Activated CD8-positive, alpha-beta T cell treated with anti-CD3 and anti-CD28 coated beads for 36 hours (primary cell): ENCODE data around the gene DACT2. TPM values are rescaled to one million over a fixed set of nuclear protein-coding genes. Genes with fewer than 3 reads are reported as not detected.

Experiments used
- ATAC-seq: fragments of 200-7000 bp; cut with Tn5 transposase; one replicate; pipeline ENCODE4 v1.10.0; 2021; ENCODE audit warnings: mild to moderate bottlenecking, moderate library complexity
- CTCF ChIA-PET: fragments of 350-600 bp; sonication (Branson Sonifier 250); formaldehyde crosslinking; loops from one replicate; lab custom pipeline; 2021; ENCODE audit warnings: antibody characterized with exemption; lab: Charles Lee
- POLR2A ChIA-PET: fragments of 350-600 bp; sonication (Branson Sonifier 250); formaldehyde crosslinking; loops from one replicate; lab custom pipeline; 2021; ENCODE audit warnings: antibody characterized with exemption; lab: Charles Lee
- DNase-seq: peaks from one replicate; pipeline ENCODE4 v3.0.0-alpha.2; 2020
- H3K27ac Mint-ChIP-seq: one replicate; pipeline ENCODE4 v1.8.0; 2021; ENCODE audit warnings: mild to moderate bottlenecking, mixed read lengths
- H3K27me3 Mint-ChIP-seq: one replicate; pipeline ENCODE4 v1.8.0; 2021; ENCODE audit warnings: mixed read lengths
- H3K36me3 Mint-ChIP-seq: one replicate; pipeline ENCODE4 v1.8.0; 2021; ENCODE audit warnings: low read depth, mixed read lengths
- H3K4me1 Mint-ChIP-seq: one replicate; pipeline ENCODE4 v1.8.0; 2021; ENCODE audit warnings: low read depth, mixed read lengths
- H3K4me3 Mint-ChIP-seq: one replicate; pipeline ENCODE4 v1.8.0; 2021; ENCODE audit warnings: mild to moderate bottlenecking, moderate library complexity, mixed read lengths
- H3K9me3 Mint-ChIP-seq: one replicate; pipeline ENCODE4 v1.8.0; 2021; ENCODE audit warnings: mixed read lengths
- CTCF ChIP-seq: fragments of 200-600 bp; IDR thresholded peaks from one replicate; pipeline ENCODE4 v1.8.0; 2022; ENCODE audit warnings: antibody characterized with exemption, mild to moderate bottlenecking
- intact Hi-C: fragments of 100-400 bp; cut with micrococcal nuclease; formaldehyde crosslinking; loops from one replicate; pipeline ENCODE4 v1.10.0; 2022
- total RNA-seq, 2 experiments: library from RNA; stranded (reverse); gene quantifications; one replicate each; pipeline ENCODE4 v1.2.3, GENCODE V29; 2021

Gene DACT2
- total RNA-seq, 2 experiments from 2014 or later = not detected

- no peak for TF ChIP-seq CTCF
- H3K36me3 Mint-ChIP-seq = no peaks in the 10 kb centered on the region
- POLR2A ChIA-PET = no interaction called here
- H3K4me3 Mint-ChIP-seq = no peak overlapping the region
- CTCF ChIA-PET = no interaction called here
- no peak for DNase-seq
- ATAC-seq = no peak
- peaks cover 4% of the 10 kb centered on the region for H3K4me1 Mint-ChIP-seq
- peaks cover under 1% of the 10 kb centered on the region for H3K9me3 Mint-ChIP-seq
- intact Hi-C loops = no loop called here
- H3K27me3 Mint-ChIP-seq = peaks cover 7% of the 10 kb centered on the region
- H3K27ac Mint-ChIP-seq = no peak overlapping the region
Observed at GRCh38 chr6:168366473-168366872, 46.9 kb upstream of the DACT2 start.

GRCh38 chr6:168365422-168366165, 46.0 kb upstream of the DACT2 start:
- Mint-ChIP-seq H3K27ac (no peak overlapping the region), H3K36me3 (no peaks in the 10 kb centered on the region), H3K4me3 (no peak overlapping the region), H3K9me3 (peaks cover 5% of the 10 kb centered on the region), H3K4me1 (peaks cover 4% of the 10 kb centered on the region), H3K27me3 (peaks cover 10% of the 10 kb centered on the region)
- ATAC-seq (no peak), DNase-seq (no peak)
- intact Hi-C loops = no loop called here
- no peak for TF ChIP-seq CTCF
- POLR2A ChIA-PET = no interaction called here
- CTCF ChIA-PET = no interaction called here

GRCh38 chr6:168364793-168365421, 45.3 kb upstream of the DACT2 start:
- ChIA-PET POLR2A (no interaction called here), CTCF (no interaction called here)
- intact Hi-C loops = no loop called here
- ATAC-seq = no peak
- Mint-ChIP-seq H3K9me3 (peaks cover 6% of the 10 kb centered on the region), H3K36me3 (no peaks in the 10 kb centered on the region), H3K4me1 (peaks cover under 1% of the 10 kb centered on the region), H3K27me3 (peaks cover 12% of the 10 kb centered on the region), H3K4me3 (no peak overlapping the region), H3K27ac (no peak overlapping the region)
- no peak for TF ChIP-seq CTCF
- no peak for DNase-seq

- POLR2A ChIA-PET = no interaction called here
- no peaks in the 10 kb centered on the region for H3K4me1 Mint-ChIP-seq
- no peak overlapping the region for H3K4me3 Mint-ChIP-seq
- H3K9me3 Mint-ChIP-seq = peaks cover 6% of the 10 kb centered on the region
- DNase-seq = no peak
- intact Hi-C loops = no loop called here
- H3K36me3 Mint-ChIP-seq = no peaks in the 10 kb centered on the region
- ATAC-seq = no peak
- no peak for TF ChIP-seq CTCF
- H3K27ac Mint-ChIP-seq = no peak overlapping the region
- CTCF ChIA-PET = no interaction called here
- peaks cover 13% of the 10 kb centered on the region for H3K27me3 Mint-ChIP-seq
Observed at GRCh38 chr6:168363811-168364792, 44.5 kb upstream of the DACT2 start.
